Mesothelial cell of epicardium (in vitro differentiated cells): ENCODE results near the gene MAOA. TPM values are rescaled to one million over a fixed set of nuclear protein-coding genes. Genes with fewer than 3 reads are reported as not detected.
A peak's percentile ranks its signal among the peaks of the same experiment; 100 is the strongest.

Experiments used
- DNase-seq, 2 experiments: peaks; one replicate each; pipeline ENCODE4 v3.0.0; 2021; ENCODE audit warnings: low spot score in 2 of 2; ENCODE audit not compliant: unreplicated experiment in 2 of 2
- H3K27ac Mint-ChIP-seq: 2 replicates; pipeline ENCODE4 v1.8.0; 2021; ENCODE audit warnings: mixed read lengths
- H3K27me3 Mint-ChIP-seq: 2 replicates; pipeline ENCODE4 v1.8.0; 2021; ENCODE audit warnings: low read depth, mixed read lengths
- H3K36me3 Mint-ChIP-seq: 2 replicates; pipeline ENCODE4 v1.8.0; 2021; ENCODE audit warnings: mixed read lengths
- H3K4me1 Mint-ChIP-seq: 2 replicates; pipeline ENCODE4 v1.8.0; 2021; ENCODE audit warnings: mixed read lengths
- H3K4me3 Mint-ChIP-seq: 2 replicates; pipeline ENCODE4 v1.8.0; 2021; ENCODE audit warnings: mild to moderate bottlenecking, moderate library complexity, mixed read lengths
- H3K9me3 Mint-ChIP-seq: 2 replicates; pipeline ENCODE4 v1.8.0; 2021; ENCODE audit warnings: mixed read lengths
- total RNA-seq: library from RNA; stranded (reverse); gene quantifications from 3 replicates; pipeline ENCODE4 v1.2.1, GENCODE V29; 2021
- TF ChIP-seq, protein P1 (sequence below): fragments of 200-600 bp; sonication (generic); IDR thresholded peaks from one replicate; pipeline ENCODE4 v1.5.0; 2021; ENCODE audit warnings: antibody characterized with exemption; ENCODE audit not compliant: unreplicated experiment

The MAOA gene
- total RNA-seq, 1 donor from 2014 or later = 0.63 TPM

DNA sequence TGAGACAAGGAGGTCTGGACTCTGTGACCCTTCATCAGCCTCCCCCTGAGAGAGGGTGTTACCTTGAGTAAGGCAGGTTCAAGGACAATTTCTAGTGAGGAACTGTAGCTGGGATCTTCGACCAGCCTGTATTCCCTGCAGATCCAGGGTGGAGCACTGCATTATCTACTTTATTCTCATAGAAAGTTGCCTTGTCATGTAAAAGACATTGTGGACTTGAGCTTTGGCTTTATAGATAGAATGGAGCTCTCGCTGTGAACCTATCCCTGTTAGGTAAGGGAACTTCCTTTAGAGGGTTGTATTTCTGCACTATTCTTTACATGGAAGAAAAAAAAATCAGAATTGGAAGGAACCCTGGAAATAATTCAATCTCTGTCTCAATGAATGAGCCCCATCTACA is 91.4 kb downstream of the MAOA start:
- Mint-ChIP-seq H3K36me3 (no peaks in the 10 kb centered on the region), H3K27ac (no peak overlapping the region), H3K4me3 (no peak overlapping the region), H3K27me3 (no peaks in the 10 kb centered on the region), H3K9me3 (peaks cover 18% of the 10 kb centered on the region), H3K4me1 (peaks cover 4% of the 10 kb centered on the region)
- DNase-seq = no peak
- TF ChIP-seq, protein P1, sequence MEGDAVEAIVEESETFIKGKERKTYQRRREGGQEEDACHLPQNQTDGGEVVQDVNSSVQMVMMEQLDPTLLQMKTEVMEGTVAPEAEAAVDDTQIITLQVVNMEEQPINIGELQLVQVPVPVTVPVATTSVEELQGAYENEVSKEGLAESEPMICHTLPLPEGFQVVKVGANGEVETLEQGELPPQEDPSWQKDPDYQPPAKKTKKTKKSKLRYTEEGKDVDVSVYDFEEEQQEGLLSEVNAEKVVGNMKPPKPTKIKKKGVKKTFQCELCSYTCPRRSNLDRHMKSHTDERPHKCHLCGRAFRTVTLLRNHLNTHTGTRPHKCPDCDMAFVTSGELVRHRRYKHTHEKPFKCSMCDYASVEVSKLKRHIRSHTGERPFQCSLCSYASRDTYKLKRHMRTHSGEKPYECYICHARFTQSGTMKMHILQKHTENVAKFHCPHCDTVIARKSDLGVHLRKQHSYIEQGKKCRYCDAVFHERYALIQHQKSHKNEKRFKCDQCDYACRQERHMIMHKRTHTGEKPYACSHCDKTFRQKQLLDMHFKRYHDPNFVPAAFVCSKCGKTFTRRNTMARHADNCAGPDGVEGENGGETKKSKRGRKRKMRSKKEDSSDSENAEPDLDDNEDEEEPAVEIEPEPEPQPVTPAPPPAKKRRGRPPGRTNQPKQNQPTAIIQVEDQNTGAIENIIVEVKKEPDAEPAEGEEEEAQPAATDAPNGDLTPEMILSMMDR = no peak

- peaks cover 18% of the 10 kb centered on the region for H3K9me3 Mint-ChIP-seq
These were observed 94.2 kb downstream of the MAOA start for GRCh38 chrX:43750248-43750676.

GRCh38 chrX:43753637-43754036 is 97.5 kb downstream of the MAOA start:
- H3K27me3 Mint-ChIP-seq = no peaks in the 10 kb centered on the region
- no peak overlapping the region for H3K27ac Mint-ChIP-seq
- TF ChIP-seq, protein P1 = no peak
- no peaks in the 10 kb centered on the region for H3K4me1 Mint-ChIP-seq
- no peak for DNase-seq
- H3K4me3 Mint-ChIP-seq = no peak overlapping the region
- H3K36me3 Mint-ChIP-seq = no peaks in the 10 kb centered on the region
- peaks cover 29% of the 10 kb centered on the region for H3K9me3 Mint-ChIP-seq

More at GRCh38 chrX:43750248-43750676, 94.2 kb downstream of the MAOA start:
- Mint-ChIP-seq H3K27ac (no peak overlapping the region), H3K36me3 (no peaks in the 10 kb centered on the region), H3K27me3 (no peaks in the 10 kb centered on the region), H3K4me1 (no peaks in the 10 kb centered on the region), H3K4me3 (no peak overlapping the region)
- TF ChIP-seq, protein P1 = peak; percentile 51
- no peak for DNase-seq

DNA sequence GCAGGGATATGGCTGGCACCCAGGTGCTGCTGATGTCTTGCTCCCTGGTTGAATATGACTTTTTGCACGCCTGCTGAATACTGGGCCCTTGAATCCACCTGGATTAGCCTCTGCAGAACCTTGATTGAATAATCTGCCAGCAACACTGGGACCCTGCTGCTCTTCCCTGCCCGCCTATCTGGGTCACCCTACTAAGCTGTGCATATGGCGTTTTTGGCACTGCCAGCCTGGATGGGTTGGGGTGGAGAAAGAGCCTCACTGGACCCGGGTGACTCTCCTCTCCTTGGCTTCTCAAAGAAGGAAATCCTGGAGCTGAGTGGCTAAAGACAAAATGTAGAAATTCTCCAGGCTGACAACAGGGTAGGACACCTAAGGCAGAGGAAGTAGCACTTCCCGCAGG is 100.0 kb downstream of the MAOA start:
- Mint-ChIP-seq H3K36me3 (no peaks in the 10 kb centered on the region), H3K27ac (no peak overlapping the region), H3K9me3 (peaks cover 30% of the 10 kb centered on the region), H3K27me3 (no peaks in the 10 kb centered on the region), H3K4me3 (no peak overlapping the region), H3K4me1 (no peaks in the 10 kb centered on the region)
- TF ChIP-seq, protein P1 = no peak
- no peak for DNase-seq

DNA sequence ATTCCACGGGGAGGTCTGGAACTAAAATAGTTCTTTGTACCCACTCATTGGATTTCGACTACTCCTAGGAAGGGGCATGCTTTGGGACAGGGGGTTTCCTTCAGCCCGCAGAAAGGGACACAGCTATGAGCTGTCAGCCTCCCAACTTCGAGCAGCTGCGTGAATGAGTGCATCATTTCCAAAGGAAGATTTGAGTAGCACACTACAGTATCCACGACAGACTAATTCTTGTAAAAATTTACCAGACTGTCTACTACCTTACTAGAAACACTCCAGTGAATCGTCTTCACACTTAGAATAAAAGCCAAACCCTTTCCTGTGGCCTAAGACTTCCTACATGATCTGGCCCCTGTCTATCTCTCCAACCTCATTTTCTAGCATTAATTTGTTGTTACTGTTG is 101.9 kb downstream of the MAOA start:
- DNase-seq = no peak
- no peaks in the 10 kb centered on the region for H3K27me3 Mint-ChIP-seq
- peaks cover 18% of the 10 kb centered on the region for H3K9me3 Mint-ChIP-seq
- H3K4me1 Mint-ChIP-seq = no peaks in the 10 kb centered on the region
- H3K4me3 Mint-ChIP-seq = no peak overlapping the region
- TF ChIP-seq, protein P1 = no peak
- no peak overlapping the region for H3K27ac Mint-ChIP-seq
- no peaks in the 10 kb centered on the region for H3K36me3 Mint-ChIP-seq
